MM.1S (cell line): Measurements from ENCODE around the gene TFRC.

ENCODE experiments used
- CTCF ChIP-seq: fragments of 300-600 bp; sonication (generic); IDR thresholded peaks from 2 replicates; pipeline ENCODE4 v1.5.1; 2016; ENCODE audit warnings: antibody characterized with exemption, low read length, mixed read lengths
- EZH2 ChIP-seq: fragments of 300-600 bp; sonication (generic); optimal IDR thresholded peaks from 2 replicates; pipeline ENCODE3; 2017; ENCODE audit warnings: low read depth, mild to moderate bottlenecking, antibody characterized with exemption, low read length, mixed read lengths
- EZH2phosphoT487 ChIP-seq: fragments of 300-600 bp; sonication (generic); IDR thresholded peaks from 2 replicates; pipeline ENCODE4 v1.6.1; 2018; ENCODE audit warnings: antibody characterized with exemption, low read length

DNA sequence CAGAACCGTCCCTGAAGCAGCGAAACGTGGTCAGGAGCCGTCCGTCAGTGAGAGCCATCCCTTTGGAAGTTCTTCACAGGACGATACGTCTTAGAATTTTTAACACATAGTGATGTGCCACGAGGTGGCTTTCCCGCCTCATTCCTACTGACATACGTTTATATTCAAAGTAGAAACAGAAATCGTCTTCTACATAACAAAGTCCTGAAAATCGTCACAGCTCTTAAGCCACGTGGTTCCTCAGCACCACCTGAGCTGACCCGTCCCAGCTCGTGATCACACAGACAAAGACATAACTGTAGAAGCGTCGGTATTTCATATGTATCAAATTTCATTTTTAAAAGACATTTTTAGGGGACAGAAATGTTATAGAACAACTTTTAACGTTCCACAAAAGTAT is 73.5 kb downstream of the TFRC start:
- TF ChIP-seq CTCF = no peak
- TF ChIP-seq EZH2 = no peak
- TF ChIP-seq EZH2phosphoT487 = no peak
